B cell (primary cell): ENCODE results near the gene NRM. TPM values are rescaled to one million over a fixed set of nuclear protein-coding genes. Genes with fewer than 3 reads are reported as not detected.

Experiments used
- ATAC-seq: fragments of 200-7000 bp; cut with Tn5 transposase; one replicate; pipeline ENCODE4 v1.10.0; 2021; ENCODE audit warnings: low read depth, mild to moderate bottlenecking, moderate number of reproducible peaks, moderate library complexity
- CTCF ChIA-PET: fragments of 350-600 bp; sonication (Branson Sonifier 250); formaldehyde crosslinking; loops from one replicate; lab custom pipeline; 2021; ENCODE audit warnings: antibody characterized with exemption, inconsistent platforms; lab: Charles Lee
- POLR2A ChIA-PET: fragments of 350-600 bp; sonication (Branson Sonifier 250); formaldehyde crosslinking; loops from one replicate; lab custom pipeline; 2021; ENCODE audit warnings: antibody characterized with exemption; lab: Charles Lee
- DNase-seq: peaks from one replicate; pipeline ENCODE4 v3.0.0; 2013
- H2AFZ ChIP-seq: 2 replicates; pipeline ENCODE4 v1.6.1; 2012; ENCODE audit warnings: mild to moderate bottlenecking, low read depth, low read length; ENCODE audit not compliant: insufficient read depth, poor library complexity, severe bottlenecking
- H3K27ac ChIP-seq, 2 donors: 1 replicate in 1 of 2; 2 replicates in 1 of 2; pipeline ENCODE4 v1.5.1; 2012 to 2013; ENCODE audit warnings: low read length in 2 of 2, mild to moderate bottlenecking in 2 of 2, moderate library complexity in 1 of 2
- H3K27me3 ChIP-seq, 4 experiments: fragments of 200-600 bp in 1 of 4; sonication (generic) in 1 of 4; replicated peaks in 1 of 4; 1 replicate in 2 of 4; 2 replicates in 2 of 4; pipeline versions ENCODE4 v1.6.1 to v1.7.0; 2013 to 2016; ENCODE audit warnings: low read length in 3 of 4, mild to moderate bottlenecking in 2 of 4, mixed read lengths in 1 of 4, moderate library complexity in 1 of 4; ENCODE audit not compliant: insufficient read depth in 4 of 4, control insufficient read depth in 3 of 4; ENCODE audit errors: control extremely low read depth in 1 of 4
- H3K36me3 ChIP-seq, 2 experiments: replicated peaks in 1 of 2; 1 replicate in 1 of 2; 2 replicates in 1 of 2; pipeline versions ENCODE4 v1.6.1 to v1.7.1; 2013; ENCODE audit warnings: low read length in 1 of 2; ENCODE audit not compliant: insufficient read depth in 2 of 2, control insufficient read depth in 1 of 2; ENCODE audit errors: control extremely low read depth in 1 of 2, extremely low read depth in 1 of 2
- H3K4me1 ChIP-seq, 2 donors: fragments of 200-600 bp in 1 of 2; sonication (generic) in 1 of 2; 1 replicate in 1 of 2; 2 replicates in 1 of 2; pipeline versions ENCODE4 v1.5.1 to v1.6.1; 2013 to 2017; ENCODE audit warnings: low read length in 2 of 2; ENCODE audit not compliant: control insufficient read depth in 2 of 2, insufficient read depth in 2 of 2
- H3K4me2 ChIP-seq: replicated peaks from 2 replicates; pipeline ENCODE3; 2012; ENCODE audit warnings: mild to moderate bottlenecking, low read depth, low read length; ENCODE audit not compliant: poor library complexity, severe bottlenecking
- H3K4me3 ChIP-seq, 5 experiments: fragments of 200-600 bp in 1 of 5; sonication (generic) in 1 of 5; 1 replicate in 3 of 5; 2 replicates in 2 of 5; pipeline versions ENCODE4 v1.5.1 to v1.7.0; 2011 to 2016; ENCODE audit warnings: low read length in 4 of 5, mild to moderate bottlenecking in 4 of 5, low read depth in 2 of 5, control low read depth in 1 of 5, moderate library complexity in 1 of 5; ENCODE audit not compliant: insufficient read depth in 1 of 5; ENCODE audit errors: control extremely low read depth in 1 of 5, extremely low read depth in 1 of 5
- H3K79me2 ChIP-seq: fragments of 200-600 bp; sonication (generic); one replicate; pipeline ENCODE4 v1.6.0; 2016; ENCODE audit warnings: low read length; ENCODE audit not compliant: control insufficient read depth, insufficient read depth
- H3K9ac ChIP-seq: fragments of 200-600 bp; sonication (generic); 2 replicates; pipeline ENCODE4 v1.6.1; 2017; ENCODE audit warnings: mild to moderate bottlenecking, low read length, moderate library complexity
- H3K9me3 ChIP-seq, 3 donors: one replicate each; pipeline versions ENCODE4 v1.6.1 to v1.7.1; 2013; ENCODE audit warnings: low read length in 2 of 3; ENCODE audit not compliant: control insufficient read depth in 2 of 3, insufficient read depth in 1 of 3; ENCODE audit errors: control extremely low read depth in 1 of 3
- H4K20me1 ChIP-seq: 2 replicates; pipeline ENCODE4 v1.6.0; 2012; ENCODE audit warnings: mild to moderate bottlenecking, low read length; ENCODE audit not compliant: insufficient read depth, control insufficient read depth, poor library complexity, severe bottlenecking
- H3K27ac Mint-ChIP-seq: one replicate; pipeline ENCODE4 v1.8.0; 2021; ENCODE audit warnings: mixed read lengths
- H3K27me3 Mint-ChIP-seq: one replicate; pipeline ENCODE4 v1.8.0; 2021; ENCODE audit warnings: mixed read lengths
- H3K4me1 Mint-ChIP-seq: one replicate; pipeline ENCODE4 v1.8.0; 2021; ENCODE audit warnings: mixed read lengths
- H3K4me3 Mint-ChIP-seq: one replicate; pipeline ENCODE4 v1.8.0; 2021; ENCODE audit warnings: mixed read lengths
- H3K9me3 Mint-ChIP-seq: one replicate; pipeline ENCODE4 v1.8.0; 2022; ENCODE audit warnings: mixed read lengths; ENCODE audit not compliant: insufficient read depth
- CTCF ChIP-seq: fragments of 200-600 bp; IDR thresholded peaks from one replicate; pipeline ENCODE4 v1.8.0; 2022; ENCODE audit warnings: antibody characterized with exemption, mild to moderate bottlenecking
- EZH2 ChIP-seq: IDR thresholded peaks from 2 replicates; pipeline ENCODE4 v1.6.1; 2012; ENCODE audit warnings: borderline replicate concordance, low read depth, mild to moderate bottlenecking, moderate library complexity, low read length; ENCODE audit not compliant: insufficient read depth, poor library complexity, severe bottlenecking
- WGBS: methylation state at CpG from one replicate; pipeline ENCODE4 v1.1.5; 2013; ENCODE audit warnings: missing lambda C conversion rate; ENCODE audit not compliant: insufficient coverage; 5-methylcytosine and 5-hydroxymethylcytosine counted together
- intact Hi-C: fragments of 100-400 bp; cut with micrococcal nuclease; formaldehyde crosslinking; loops from one replicate; pipeline ENCODE4 v1.10.0; 2022
- polyA plus RNA-seq: library from polyadenylated mRNA; depleted of rRNA; stranded (reverse); fragments of >200 nt; gene quantifications from 2 replicates; pipeline ENCODE4 v1.2.3, GENCODE V29; 2012
- total RNA-seq, 2 donors: library from RNA; stranded (reverse); fragments of 120-200 nt in 1 of 2; gene quantifications; 1 replicate in 1 of 2; 2 replicates in 1 of 2; pipeline versions ENCODE4 v1.2.3 to v1.2.4, GENCODE V29; 2013 to 2022

NRM gene
- total and polyA plus RNA-seq, 2 donors (not counting 1 experiment from before 2014, with no cell fraction given) = 24.9 to 26.0 TPM

- no peak for DNase-seq
- Histone ChIP-seq H3K27me3 (no peaks in the 10 kb centered on the region), H3K4me3 (no peak overlapping the region), H3K27ac (no peak overlapping the region), H3K4me1 (peaks cover 12 to 18% of the 10 kb centered on the region in 2 donors), H3K79me2 (peaks cover 20% of the 10 kb centered on the region), H3K9ac (no peak overlapping the region), H3K4me2 (no peak overlapping the region), H3K9me3 (no peaks in the 10 kb centered on the region), H4K20me1 (no peaks in the 10 kb centered on the region), H2AFZ (no peak overlapping the region), H3K36me3 (peaks cover 5 to 42% of the 10 kb centered on the region in 2 experiments)
- Mint-ChIP-seq H3K4me1 (peaks cover 29% of the 10 kb centered on the region), H3K9me3 (no peaks in the 10 kb centered on the region), H3K27ac (no peak overlapping the region), H3K27me3 (no peaks in the 10 kb centered on the region), H3K4me3 (no peak overlapping the region)
- POLR2A ChIA-PET = interaction anchor here (0.6 to 0.9 kb wide), 2 partner anchors 33 to 852 kb away, joined by 3 read pairs; no protein-coding TSS in a partner anchor
- no peak for TF ChIP-seq CTCF
- TF ChIP-seq EZH2 = no peak
- intact Hi-C loops = no loop called here
- ATAC-seq = no peak
- CTCF ChIA-PET = interaction anchor here (1.2 to 3.5 kb wide), 2 partner anchors 8 to 35 kb away, joined by 4 to 20 read pairs; no protein-coding TSS in a partner anchor
- no CpG with 5 or more reads among the region's 1 CpG for WGBS
Observed at GRCh38 chr6:30714263-30714662, 23.5 kb upstream of the NRM start.

GRCh38 chr6:30712441-30712945, 21.7 kb upstream of the NRM start:
- H3K4me3 ChIP-seq = no peak overlapping the region
- no peaks in the 10 kb centered on the region for H3K9me3 Mint-ChIP-seq
- H3K27me3 ChIP-seq = no peaks in the 10 kb centered on the region
- H3K27ac ChIP-seq = no peak overlapping the region
- H3K9ac ChIP-seq = no peak overlapping the region
- no peaks in the 10 kb centered on the region for H3K9me3 ChIP-seq
- H2AFZ ChIP-seq = no peak overlapping the region
- no peaks in the 10 kb centered on the region for H3K27me3 Mint-ChIP-seq
- H3K27ac Mint-ChIP-seq = no peak overlapping the region
- H3K4me1 Mint-ChIP-seq = peaks cover 20% of the 10 kb centered on the region
- H3K4me2 ChIP-seq = no peak overlapping the region
- H3K36me3 ChIP-seq = peaks cover 5 to 53% of the 10 kb centered on the region in 2 experiments
- ATAC-seq = no peak
- no peak overlapping the region for H3K4me3 Mint-ChIP-seq
- no peaks in the 10 kb centered on the region for H4K20me1 ChIP-seq
- POLR2A ChIA-PET = interaction anchor here (0.6 to 1.3 kb wide), 3 partner anchors 11 to 21 kb away, joined by 3 to 5 read pairs (median 3); no protein-coding TSS in a partner anchor
- CTCF ChIA-PET = interaction anchor here (0.7 to 3.5 kb wide), 4 partner anchors 10 to 33 kb away, joined by 3 to 20 read pairs (median 9); no protein-coding TSS in a partner anchor
- DNase-seq = no peak
- intact Hi-C loops = no loop called here
- WGBS = 66% methylated on average over 6 of the region's 7 CpGs
- TF ChIP-seq EZH2 (no peak), CTCF (no peak)
- H3K79me2 ChIP-seq = peaks cover 10% of the 10 kb centered on the region
- peaks cover 8 to 9% of the 10 kb centered on the region in 2 donors for H3K4me1 ChIP-seq
